Activated gamma-delta T cell treated with Interleukin-2 at 50 U/mL for 16 hours (primary cell): ENCODE measurements around the gene TENM4.
"Not testable (repeated sequence)": the region's sequence is repeated elsewhere in the genome, so short reads cannot be mapped to it uniquely, and the experiment has no call there.

Experiments
- DNase-seq: peaks from one replicate; pipeline ENCODE4 v3.0.0-alpha.2; 2020

The TENM4 gene

DNA sequence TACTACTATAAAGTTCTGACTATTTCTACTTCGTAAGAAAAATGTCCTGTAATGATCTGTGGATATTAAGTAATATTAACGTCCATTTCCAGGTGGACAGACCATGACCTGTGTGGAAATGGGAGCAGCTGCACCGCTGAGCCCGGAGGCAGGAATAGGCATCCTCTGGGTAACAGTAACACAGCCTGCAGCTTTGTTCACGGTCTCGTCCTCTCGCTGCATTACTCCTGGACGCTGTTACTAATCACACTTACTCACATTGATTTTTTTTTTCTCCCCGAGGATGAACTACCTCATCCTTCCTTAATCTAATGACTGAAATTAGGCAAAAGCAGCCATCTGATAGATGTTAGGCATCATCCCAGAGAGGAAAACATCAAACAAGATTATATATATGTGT is 520.5 kb downstream of the TENM4 start:
- DNase-seq = no peak

DNA sequence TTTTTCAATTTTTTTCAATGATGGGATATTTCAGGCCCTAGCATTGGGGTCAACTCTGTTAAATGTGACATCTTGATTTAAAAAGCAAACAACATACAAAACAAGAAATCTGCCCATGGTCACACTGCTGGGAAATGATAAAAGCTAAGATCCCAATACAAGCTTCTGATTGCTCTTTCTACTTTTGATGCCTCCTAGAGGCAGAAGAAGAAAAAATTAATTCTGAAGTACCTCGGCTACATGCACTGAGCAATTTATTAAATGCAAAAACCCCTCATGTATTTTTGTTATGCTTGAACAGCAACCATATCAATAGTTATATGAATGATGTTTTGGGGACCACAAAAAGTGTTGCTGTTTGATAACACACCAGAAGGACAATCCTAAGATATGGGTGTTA is 524.1 kb downstream of the TENM4 start:
- DNase-seq = no peak

DNA sequence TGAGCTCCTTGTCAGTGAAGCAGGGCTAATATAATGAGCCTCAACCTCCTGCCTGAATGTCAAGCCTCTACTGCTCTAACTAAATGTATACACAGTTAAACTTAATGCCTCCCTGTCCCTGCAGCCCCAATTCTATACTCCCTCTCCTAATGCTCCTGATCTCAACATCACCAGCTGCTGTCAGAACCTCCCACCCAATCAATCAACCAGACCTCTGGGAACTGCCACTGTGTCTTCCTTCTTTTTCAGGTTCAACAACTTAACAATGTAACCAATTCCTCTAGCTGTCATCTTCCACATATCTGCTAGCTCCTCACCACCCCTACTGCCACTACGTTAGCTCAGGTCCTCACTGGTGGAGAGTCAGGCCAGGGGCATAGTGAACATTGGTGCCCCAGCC is 526.3 kb downstream of the TENM4 start:
- no peak for DNase-seq

DNA sequence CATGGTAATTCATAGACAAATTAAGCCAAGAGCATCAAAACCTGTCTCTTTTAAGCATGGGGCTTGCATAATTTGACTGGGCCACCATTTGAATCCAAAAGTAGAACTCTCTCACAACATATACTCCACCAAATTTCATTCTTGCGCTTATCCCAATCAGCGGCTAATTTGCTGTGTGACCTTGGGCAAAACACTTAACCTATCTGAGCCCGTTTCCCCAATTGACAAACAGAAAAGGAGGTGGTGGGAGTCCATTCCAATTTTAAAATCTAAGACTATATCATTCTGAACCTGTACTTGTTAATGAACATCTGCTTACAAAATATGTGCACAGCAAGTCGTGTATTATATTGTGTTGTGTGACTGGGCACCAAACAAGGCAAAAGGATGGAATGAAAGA is 528.1 kb downstream of the TENM4 start:
- DNase-seq = no peak

DNA sequence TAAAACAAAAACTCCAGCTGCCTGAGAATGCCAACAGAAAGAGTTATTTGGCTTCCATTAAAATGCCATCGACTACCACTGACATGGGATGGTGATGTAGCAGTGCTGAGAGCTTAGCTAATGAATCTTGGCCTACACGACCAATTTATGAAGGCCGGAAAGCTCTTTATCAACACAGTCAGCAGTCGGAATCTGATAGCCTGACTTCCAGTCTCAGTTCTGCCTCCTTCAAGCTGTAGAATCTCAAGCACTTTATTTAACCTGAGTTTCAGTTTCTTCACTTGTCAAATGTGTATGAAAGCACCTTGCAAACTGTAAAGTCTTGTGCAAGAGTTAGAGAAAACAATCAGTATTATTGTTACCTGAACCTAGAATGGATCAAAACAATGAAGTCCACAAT is 530.5 kb downstream of the TENM4 start:
- DNase-seq = no peak

DNA sequence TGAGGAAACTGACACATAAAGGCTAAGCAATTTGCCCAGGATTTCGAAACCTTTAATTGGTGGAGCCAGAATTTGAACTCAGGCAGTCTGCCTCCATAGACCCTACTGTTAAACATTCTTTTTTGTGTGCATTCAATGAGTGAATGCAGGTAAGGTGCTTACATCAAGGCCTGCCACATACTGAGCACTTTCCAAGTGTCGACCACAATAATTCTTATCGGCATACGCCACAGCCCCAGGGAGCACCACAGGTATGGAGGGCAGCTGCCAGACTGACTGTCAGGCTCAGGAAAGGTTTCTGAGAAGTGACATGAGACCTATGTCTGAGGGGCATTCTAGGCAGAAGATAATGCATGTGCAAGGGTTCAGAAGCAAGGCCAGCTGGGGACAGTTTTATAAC is 531.4 kb downstream of the TENM4 start:
- DNase-seq = no peak

DNA sequence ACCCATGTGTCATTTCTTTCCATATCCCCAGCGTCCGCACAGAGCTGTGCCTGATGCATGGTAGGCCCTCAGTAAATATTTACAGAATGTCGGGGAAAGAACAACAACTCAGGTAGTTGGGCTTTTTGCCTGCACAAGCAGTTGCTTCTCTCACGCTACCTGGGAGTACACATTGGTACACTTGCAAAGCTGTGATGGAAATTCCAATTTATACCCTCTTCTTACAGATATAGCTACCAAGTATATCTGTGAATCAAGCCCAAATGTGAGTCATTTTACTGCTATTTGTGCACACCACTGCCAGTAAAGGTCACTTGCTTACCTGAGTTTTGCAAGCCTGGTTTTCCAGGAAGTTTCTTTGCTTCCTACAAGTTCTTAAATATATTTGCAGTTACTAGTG is 533.2 kb downstream of the TENM4 start:
- DNase-seq = no peak

DNA sequence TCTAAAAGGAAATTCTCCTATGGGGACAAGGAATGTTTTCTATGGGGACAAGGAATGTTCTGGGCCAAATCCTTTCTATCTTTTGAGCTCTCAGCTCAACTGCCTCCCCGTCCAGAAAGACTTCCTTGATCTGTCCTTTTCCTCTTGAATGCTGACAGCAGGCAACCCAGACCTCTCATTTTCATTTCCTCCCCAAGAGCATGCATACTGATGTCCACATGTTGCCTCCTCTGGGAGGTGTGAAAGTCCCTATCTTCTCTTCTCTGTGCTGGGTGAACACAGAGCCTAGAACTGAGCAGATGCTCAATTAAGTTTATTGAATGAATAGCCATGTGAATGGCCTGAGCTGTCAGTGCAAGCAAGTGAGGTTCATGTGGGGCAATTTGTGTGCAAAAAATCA is 534.3 kb downstream of the TENM4 start:
- DNase-seq = no peak

DNA sequence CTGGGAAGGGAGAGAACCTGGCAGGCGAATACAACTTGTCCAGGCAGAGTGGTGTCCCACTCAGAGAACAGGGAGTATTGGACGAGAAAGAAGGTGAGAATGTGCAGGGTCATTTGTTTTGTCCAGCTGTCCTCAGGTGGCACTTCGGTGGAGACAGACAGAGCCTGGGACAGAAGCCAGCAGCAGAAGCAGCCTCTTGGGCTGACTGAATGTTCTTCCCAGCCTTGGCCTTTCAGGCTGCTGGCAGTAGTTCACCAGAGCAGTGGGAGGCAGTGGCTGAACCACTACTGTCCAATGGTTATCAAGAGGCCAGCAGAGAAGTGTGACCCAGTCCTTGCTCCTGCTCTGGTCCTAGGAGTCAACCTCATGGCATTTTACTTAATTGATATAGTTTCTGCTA is 535.1 kb downstream of the TENM4 start:
- no peak for DNase-seq

DNA sequence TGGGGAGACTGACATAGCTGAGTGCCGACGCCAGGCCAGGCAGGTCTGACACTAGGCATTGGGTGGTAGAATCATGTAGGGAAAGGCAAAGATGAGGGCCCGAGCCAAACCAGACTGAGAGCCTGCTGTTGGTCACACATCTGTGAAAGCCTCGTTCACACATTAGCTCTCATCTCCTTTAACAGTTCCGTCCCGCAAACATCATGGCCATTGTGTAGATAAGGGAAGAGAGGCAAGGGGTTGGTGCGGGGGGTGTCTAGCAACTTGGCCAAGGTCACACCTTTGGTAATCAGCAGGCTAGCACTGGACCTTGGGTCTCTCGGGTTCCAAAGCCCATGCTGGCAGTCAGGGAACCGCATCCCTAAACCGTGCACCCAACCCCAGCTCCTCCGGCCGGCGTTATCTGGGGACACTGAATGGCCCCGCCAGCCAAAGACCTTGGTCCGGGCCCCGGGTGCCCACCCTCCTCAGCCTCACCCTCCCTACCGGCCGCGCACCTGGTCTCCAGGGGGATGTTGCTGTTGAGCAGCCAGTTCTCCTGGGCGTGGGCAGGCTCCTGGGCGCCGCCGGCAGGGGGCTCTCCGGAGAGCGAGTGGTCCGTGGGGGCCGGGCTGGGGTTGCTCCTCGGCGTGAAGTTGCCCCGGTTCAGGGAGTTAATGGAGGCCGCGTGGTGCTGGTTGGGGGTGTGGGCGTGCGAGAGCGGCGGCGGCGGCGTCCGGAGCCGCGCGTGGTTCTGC is 537.9 kb downstream of the TENM4 start:
- no peak for DNase-seq

DNA sequence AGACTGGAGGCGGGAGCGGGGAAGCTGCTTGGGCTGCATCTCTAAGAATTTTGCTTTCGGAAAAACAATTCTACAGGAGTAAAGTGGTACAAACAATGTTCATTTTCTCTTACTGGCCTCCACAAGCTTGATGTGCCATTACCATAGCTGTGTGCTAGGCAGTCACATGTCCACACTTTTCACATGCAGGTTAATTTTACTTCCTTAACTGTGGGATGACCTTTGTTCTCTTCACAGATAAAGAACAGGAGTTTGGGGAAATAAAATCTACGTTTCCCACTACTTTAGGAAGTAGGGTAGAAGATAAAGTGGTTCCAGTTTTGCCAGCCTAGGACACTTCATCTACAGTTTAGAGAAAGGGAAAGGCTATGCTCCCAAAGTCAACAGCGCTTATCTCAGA is 539.0 kb downstream of the TENM4 start:
- DNase-seq = no peak

DNA sequence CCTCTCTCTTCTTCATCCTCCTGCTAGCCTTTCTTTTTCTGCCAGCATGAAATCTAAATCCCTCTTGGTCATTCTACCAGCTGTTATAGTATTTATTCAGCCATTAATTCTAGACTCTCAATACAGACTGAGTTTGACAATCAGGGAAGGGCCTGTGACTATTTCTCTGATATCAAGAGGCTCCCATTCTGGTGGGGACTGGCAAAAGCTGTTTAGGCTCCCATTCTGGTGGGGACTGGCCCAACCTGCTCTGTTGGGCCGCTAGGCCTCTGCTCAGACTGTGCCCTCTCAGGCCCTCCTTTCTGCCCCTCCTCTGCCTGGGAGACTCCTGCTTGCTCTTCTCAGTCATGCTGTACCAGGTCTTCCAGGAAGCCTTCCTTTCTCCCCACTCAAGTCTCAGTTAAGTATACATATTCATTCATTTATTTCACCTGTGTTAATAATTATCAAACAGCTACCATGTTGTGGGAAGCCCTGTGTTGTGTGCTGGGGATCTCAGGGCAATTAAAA is 542.5 kb downstream of the TENM4 start:
- no peak for DNase-seq

DNA sequence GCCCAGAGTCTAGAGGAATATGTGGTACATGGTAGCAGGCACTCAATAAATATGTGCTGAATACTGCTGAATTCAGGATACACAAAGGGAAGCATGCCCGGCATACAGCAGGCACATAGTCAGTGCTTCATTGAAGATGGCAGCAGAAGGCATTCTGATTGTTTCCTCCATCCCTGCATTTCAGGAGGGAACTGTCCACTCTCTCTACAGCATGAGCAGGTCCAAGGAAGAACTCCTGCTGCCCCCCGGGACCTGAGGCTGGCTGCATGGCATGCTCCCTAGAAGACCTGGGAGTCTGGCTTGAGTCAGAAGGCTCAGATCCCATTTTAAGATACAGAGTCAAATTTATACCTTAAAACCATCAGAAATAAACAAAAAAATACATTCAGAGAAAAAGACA is 546.8 kb downstream of the TENM4 start:
- DNase-seq = no peak

DNA sequence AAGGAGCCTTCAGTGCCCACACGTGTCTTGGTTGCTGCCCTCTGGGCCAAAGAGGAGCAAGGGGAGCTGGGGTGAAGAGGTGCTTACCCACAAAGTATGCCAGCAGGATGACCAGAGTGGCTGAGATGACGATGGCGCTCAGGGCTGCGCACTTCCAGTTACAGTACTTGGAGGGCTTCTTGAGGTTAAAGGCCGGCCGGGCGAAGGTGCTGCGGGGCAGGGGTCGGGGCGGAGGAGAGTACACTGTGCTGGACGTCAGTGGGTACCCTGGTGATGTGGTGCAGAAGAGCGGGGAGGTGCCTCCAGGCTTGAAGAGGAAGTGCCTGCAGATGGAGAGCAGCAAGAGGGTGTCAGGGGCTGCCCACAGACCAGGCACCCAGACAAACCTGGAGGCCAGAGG is 551.1 kb downstream of the TENM4 start:
- DNase-seq = no peak

DNA sequence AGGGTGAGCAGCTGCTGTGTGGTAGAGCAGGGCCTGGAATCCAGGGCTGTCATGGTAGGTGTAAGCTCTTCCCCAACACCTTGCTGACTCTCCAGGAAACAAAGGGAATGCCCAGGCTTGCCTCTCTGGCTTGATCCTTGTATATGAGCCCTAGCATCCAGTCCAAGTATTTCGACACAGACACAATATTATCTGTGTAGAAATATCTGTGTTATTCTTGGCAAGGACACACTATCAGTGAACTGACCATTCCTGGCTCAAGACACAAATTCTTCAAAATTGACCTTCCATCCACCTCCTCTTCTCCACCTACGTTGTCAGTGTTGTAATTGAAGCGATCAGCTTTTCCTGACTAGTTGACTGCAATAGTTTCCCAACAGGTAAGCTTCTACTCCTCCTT is 554.2 kb downstream of the TENM4 start:
- no peak for DNase-seq

DNA sequence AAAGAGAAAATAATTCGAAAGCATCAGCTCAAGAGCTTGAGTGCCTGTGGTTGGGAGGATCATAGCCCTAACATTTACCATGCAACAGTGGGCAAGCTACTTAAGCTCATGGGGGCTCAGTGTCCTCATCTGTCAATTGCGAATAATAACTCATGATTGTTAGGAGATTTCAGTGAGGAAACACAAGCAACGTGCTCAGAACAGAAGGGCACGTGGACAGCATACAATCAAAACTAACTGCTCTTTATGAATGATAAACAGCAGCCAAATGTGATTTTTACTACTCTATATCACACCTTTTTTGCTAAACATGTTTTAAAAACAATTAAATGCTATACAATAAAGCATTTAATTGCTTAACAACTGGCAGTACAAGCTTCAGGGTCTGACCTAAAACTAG is 556.1 kb downstream of the TENM4 start:
- DNase-seq = no peak

DNA sequence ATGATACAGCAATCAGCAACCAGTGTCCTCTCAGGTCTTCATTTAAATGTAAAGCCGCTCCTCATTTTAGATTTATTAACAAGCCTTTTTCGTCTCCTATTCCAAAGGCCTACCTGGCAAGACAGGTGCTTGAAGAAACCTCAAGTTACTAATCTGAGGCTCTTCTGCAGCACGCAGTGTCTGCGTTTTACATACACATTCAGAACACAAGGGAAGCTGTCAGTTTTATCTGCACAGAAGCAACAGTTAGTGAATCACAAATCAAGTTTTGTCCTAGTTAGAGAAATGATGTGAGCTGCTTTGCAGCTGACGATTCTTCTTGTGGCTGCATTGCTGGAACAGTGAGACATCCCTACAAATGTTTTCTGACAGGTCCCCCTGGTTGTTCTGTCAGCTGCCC is 557.3 kb downstream of the TENM4 start:
- no peak for DNase-seq

DNA sequence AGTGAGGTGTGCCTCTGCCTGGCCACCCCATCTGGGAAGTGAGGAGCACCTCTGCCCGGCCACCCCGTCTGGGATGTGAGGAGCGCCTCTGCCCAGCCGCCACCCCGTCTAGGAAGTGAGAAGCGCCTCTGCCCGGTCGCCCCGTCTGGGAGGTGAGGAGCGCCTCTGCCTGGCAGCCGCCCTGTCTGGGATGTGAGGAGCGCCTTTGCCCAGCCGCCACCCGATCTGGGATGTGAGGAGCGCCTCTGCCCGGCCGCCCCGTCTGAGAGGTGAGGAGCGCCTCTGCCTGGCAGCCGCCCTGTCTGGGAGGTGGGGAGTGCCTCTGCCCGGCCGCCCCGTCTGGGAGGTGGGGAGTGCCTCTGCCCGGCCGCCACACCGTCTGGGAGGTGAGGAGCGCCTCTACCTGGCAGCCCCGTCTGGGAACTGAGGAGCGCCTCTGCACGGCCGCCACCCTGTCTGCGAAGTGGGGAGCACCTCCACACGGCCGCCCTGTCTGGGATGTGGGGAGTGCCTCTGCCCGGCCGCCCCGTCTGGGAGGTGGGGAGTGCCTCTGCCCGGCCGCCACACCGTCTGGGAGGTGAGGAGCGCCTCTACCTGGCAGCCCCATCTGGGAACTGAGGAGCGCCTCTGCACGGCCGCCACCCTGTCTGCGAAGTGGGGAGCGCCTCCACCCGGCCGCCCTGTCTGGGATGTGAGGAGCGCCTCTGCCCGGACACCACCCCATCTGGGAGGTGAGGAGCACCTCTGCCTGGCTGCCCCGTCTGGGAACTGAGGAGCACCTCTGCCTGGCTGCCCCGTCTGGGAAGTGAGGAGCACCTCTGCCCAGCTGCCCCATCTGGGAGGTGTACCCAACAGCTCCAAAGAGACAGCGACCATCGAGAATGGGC is 561.5 kb downstream of the TENM4 start:
- DNase-seq = not testable (repeated sequence)

DNA sequence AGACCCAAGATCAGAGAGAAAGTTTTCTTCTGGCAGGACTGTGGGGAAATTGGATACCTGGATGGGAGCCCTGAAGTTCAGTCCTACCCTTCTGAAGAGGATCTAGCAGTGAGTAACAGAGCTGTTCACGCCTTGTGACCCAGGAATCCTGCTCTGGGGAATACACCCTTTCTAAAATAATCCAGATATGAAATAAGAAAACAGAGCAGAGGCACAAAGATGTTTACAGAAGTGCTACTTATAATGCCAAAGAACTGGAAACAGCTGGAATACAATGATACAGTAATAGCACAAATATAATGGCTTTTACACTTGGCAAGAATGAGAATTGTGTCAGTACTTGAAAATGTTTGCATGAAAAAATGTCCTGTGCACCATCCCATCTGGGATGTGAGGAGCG is 562.2 kb downstream of the TENM4 start:
- DNase-seq = no peak

DNA sequence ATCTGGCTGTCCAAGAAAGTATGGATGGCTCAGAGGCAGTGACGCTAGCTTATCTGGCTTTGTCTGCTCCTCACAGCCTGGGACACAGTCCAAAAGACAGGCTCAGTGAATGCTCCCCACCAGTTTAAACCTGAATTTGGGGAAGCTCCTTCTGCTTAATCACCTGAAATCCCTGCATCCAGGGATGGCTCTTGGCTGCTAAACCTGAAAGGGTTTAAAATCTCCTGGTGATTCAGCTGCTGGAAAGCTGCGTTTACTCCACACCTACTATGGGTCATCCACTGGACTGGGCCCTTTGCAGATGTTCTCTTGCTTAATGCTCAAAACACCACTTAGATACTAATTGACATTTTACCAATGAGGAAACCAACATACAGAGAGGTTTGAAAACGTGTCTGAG is 564.2 kb downstream of the TENM4 start:
- DNase-seq = no peak

DNA sequence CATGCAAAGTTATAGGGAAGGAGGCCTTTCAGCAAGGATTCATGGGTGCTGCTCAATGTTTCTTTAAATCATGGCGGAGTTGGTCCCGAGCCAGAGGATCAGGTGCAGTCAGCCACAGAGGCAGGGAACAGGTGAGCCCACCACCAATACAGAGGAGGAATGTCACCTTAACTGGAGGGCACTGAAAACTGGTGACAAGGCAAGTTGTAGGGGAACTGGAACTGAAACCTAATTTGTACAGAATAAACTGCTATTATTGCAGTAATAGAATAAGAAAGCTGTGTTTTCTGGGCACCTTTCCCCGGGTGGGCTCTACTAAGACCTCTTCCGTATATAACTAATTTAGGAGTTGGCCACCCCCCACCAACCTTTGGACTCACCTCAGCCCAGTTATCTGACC is 570.2 kb downstream of the TENM4 start:
- DNase-seq = no peak

DNA sequence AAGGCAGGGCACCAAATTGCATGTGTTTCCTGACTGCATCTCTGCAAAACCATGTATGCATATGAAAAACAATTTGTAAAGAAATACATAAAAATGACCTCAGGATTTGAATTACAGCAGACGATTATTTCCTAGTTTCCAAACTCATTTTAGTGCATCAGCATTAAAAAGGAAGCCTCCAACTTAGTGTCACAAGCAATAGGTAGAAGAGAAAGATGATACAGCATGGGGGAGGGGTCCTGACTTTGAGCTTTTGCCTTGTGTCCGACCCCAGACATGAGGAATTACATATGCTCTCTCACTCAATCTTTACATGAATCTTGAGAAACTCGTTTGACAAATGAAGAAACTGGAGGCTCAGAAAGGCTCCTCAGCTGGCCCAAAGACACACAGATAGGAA is 571.5 kb downstream of the TENM4 start:
- no peak for DNase-seq

DNA sequence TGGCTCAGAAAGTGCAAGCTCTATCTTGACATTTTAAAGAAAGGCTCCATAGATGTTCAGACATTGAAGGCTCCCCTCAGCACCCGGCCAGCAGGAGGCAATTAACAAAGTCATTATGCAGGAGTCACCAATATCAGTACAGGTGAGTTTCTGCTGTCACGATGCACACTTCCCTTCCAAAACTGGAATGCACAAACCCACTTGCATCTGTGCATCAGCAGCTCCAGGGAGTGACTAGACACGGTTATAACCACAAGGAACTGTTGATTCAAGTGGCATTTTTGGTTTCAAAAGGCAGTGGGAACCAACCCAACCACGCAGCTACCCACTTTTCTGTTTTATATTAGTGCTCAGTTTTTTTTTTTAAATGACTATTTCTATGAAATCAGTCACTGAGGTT is 572.3 kb downstream of the TENM4 start:
- no peak for DNase-seq

DNA sequence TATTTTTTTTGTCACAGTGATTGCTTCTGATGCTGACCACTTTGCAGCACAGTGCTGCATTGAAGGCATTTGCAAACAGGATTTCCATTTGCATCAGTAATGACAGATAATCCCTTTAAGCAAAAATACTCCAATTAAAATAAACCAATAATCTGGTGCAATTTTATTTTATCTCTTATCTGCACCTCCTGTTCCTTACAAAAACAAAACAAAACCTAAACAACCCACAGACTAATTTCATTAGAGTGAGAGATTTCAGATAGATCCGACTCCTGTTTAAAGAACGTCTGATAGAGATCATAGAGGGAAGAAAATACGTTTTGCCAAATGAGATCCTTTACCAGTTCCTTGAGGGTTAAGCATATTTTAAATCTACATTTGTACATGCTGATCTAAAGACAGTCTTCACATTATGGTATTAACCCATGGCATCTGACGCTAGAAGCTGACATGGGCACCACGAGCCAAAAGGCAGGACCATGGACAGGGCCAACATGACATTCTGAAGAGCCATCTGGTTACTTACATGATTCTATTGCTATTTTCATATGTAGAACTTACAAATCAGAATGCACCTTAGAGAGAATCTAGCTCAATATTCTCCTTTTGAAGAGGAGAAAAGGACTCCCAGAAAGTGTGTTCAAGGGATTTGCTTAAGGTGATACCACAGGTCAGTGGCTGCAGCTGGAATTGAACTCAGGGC is 580.0 kb downstream of the TENM4 start:
- DNase-seq = no peak
